ENCODE data around the gene HGFAC.

GRCh38 chr4:3460926-3461325, 19.2 kb downstream of the HGFAC start:
- TF ChIP-seq EZH2 (IDR thresholded peaks at IDR 0.05; ENCODE audit: insufficient read depth, poor library complexity, severe bottlenecking), result no peak
- no peak for TF ChIP-seq EZH2phosphoT487 (IDR thresholded peaks at IDR 0.05; ENCODE audit: insufficient read depth, low read depth)

Data from GM23248 (cell line).